ACHN (cell line): ENCODE data around the gene STK32B.
A peak's percentile ranks its signal among the peaks of the same experiment; 100 is the strongest.

Experiments
- DNase-seq: peaks from one replicate; pipeline ENCODE4 v3.0.0-alpha.2; 2015
- in situ Hi-C: cut with HindIII; loops from 2 replicates; pipeline ENCODE4 v1.10.0; 2017; ENCODE audit warnings: low sequenced_read_pairs, low pct_ligation_motif_present, low pct_unique_long_range_greater_than_20kb

The STK32B gene

GRCh38 chr4:5460106-5460801 lies 409.0 kb downstream of the STK32B start:
- peak; percentile 25 for DNase-seq
- in situ Hi-C loops = no loop called here

- DNase-seq = no peak
- in situ Hi-C loops = no loop called here
These were observed 410.2 kb downstream of the STK32B start for GRCh38 chr4:5461477-5461876.

- no peak for DNase-seq
- in situ Hi-C loops = no loop called here
These were observed 411.1 kb downstream of the STK32B start for GRCh38 chr4:5462254-5462835.

- DNase-seq = no peak
- in situ Hi-C loops = no loop called here
These were observed 411.6 kb downstream of the STK32B start for GRCh38 chr4:5462896-5463295.

GRCh38 chr4:5463361-5463760 lies 412.1 kb downstream of the STK32B start:
- in situ Hi-C loops = no loop called here
- no peak for DNase-seq

- no peak for DNase-seq
- in situ Hi-C loops = no loop called here
These were observed 412.8 kb downstream of the STK32B start for GRCh38 chr4:5463936-5464650.

GRCh38 chr4:5465529-5465928 lies 414.2 kb downstream of the STK32B start:
- DNase-seq = no peak
- in situ Hi-C loops = no loop called here

GRCh38 chr4:5465956-5466355 lies 414.7 kb downstream of the STK32B start:
- in situ Hi-C loops = no loop called here

GRCh38 chr4:5467111-5467510 lies 415.8 kb downstream of the STK32B start:
- DNase-seq = no peak
- in situ Hi-C loops = no loop called here

More at GRCh38 chr4:5465956-5466355, 414.7 kb downstream of the STK32B start:
- no peak for DNase-seq

GRCh38 chr4:5469151-5469775 lies 418.0 kb downstream of the STK32B start:
- no peak for DNase-seq
- in situ Hi-C loops = no loop called here

GRCh38 chr4:5469861-5470260 lies 418.6 kb downstream of the STK32B start:
- DNase-seq = no peak
- in situ Hi-C loops = no loop called here

GRCh38 chr4:5470318-5471198 lies 419.3 kb downstream of the STK32B start:
- in situ Hi-C loops = no loop called here
- no peak for DNase-seq

GRCh38 chr4:5471206-5471605 lies 419.9 kb downstream of the STK32B start:
- in situ Hi-C loops = no loop called here
- DNase-seq = no peak

GRCh38 chr4:5471691-5472090 lies 420.4 kb downstream of the STK32B start:
- in situ Hi-C loops = no loop called here
- DNase-seq = no peak

GRCh38 chr4:5472160-5472591 lies 420.9 kb downstream of the STK32B start:
- in situ Hi-C loops = no loop called here
- DNase-seq = no peak

- no peak for DNase-seq
- in situ Hi-C loops = no loop called here
These were observed 421.8 kb downstream of the STK32B start for GRCh38 chr4:5473125-5473524.

- in situ Hi-C loops = no loop called here
- peak; percentile 42 for DNase-seq
These were observed 423.5 kb downstream of the STK32B start for GRCh38 chr4:5474756-5475155.

GRCh38 chr4:5477613-5478012 lies 426.3 kb downstream of the STK32B start:
- in situ Hi-C loops = no loop called here

More at GRCh38 chr4:5477613-5478012, 426.3 kb downstream of the STK32B start:
- no peak for DNase-seq
